Measurements from ENCODE around the gene CCDC87. TPM values are rescaled to one million over a fixed set of nuclear protein-coding genes. Genes with fewer than 3 reads are reported as not detected.

The CCDC87 gene
- total RNA-seq, 1 donor from 2014 or later, result 0.22 TPM

DNA sequence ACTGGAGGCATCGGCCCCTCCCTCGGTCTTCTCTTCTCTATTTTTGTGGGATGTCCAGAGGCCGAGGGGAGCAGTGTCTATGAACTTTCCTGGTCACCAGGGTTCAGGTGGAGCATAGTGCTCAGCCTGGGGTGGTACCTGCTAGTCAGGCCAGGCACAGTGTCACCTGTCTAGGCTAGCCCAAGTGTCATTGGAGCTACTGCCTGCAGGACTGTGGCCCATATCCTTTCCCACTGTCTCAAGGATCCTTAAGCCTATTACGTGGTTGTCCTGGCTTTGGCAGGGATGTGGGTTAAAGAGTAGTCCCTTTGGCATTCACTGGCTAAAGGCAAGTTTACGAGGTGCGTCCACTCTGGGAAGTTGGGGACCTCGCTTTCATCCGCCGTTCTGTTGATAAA lies 32.9 kb upstream of the CCDC87 start:
- no peak overlapping the region for H3K27ac Mint-ChIP-seq
- H3K27me3 Mint-ChIP-seq (ENCODE audit: insufficient read depth, low read depth), result peaks cover 4% of the 10 kb centered on the region
- Histone ChIP-seq H3K36me3 (peaks cover 15% of the 10 kb centered on the region), H3K79me2 (ENCODE audit: low read depth) (peaks cover 100% of the 10 kb centered on the region), H3K4me2 (no peak overlapping the region), H3K4me3 (no peak overlapping the region), H3K4me1 (peaks cover 10% of the 10 kb centered on the region), H3K9ac (no peak overlapping the region), H3K27ac (no peak overlapping the region), H4K20me1 (ENCODE audit: low read depth) (peaks cover 94% of the 10 kb centered on the region), H3F3A (ENCODE audit: low read depth) (peaks cover 26% of the 10 kb centered on the region), H3K27me3 (no peaks in the 10 kb centered on the region), H2AFZ (replicated peaks) (no peak overlapping the region), H3K9me3 (ENCODE audit: low read depth) (no peaks in the 10 kb centered on the region)
- TF ChIP-seq EZH2 (IDR thresholded peaks at IDR 0.05), result no peak
- TF ChIP-seq, protein P1, sequence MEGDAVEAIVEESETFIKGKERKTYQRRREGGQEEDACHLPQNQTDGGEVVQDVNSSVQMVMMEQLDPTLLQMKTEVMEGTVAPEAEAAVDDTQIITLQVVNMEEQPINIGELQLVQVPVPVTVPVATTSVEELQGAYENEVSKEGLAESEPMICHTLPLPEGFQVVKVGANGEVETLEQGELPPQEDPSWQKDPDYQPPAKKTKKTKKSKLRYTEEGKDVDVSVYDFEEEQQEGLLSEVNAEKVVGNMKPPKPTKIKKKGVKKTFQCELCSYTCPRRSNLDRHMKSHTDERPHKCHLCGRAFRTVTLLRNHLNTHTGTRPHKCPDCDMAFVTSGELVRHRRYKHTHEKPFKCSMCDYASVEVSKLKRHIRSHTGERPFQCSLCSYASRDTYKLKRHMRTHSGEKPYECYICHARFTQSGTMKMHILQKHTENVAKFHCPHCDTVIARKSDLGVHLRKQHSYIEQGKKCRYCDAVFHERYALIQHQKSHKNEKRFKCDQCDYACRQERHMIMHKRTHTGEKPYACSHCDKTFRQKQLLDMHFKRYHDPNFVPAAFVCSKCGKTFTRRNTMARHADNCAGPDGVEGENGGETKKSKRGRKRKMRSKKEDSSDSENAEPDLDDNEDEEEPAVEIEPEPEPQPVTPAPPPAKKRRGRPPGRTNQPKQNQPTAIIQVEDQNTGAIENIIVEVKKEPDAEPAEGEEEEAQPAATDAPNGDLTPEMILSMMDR (IDR thresholded peaks at IDR 0.05), result no peak
- no peak for TF ChIP-seq EZH2phosphoT487 (IDR thresholded peaks at IDR 0.05)
- no peaks in the 10 kb centered on the region for H3K9me3 Mint-ChIP-seq
- H3K4me3 Mint-ChIP-seq, result no peak overlapping the region
- no peak for DNase-seq (ENCODE audit: low spot score)
- peaks cover 46% of the 10 kb centered on the region for H3K36me3 Mint-ChIP-seq
- H3K4me1 Mint-ChIP-seq, result peaks cover 11% of the 10 kb centered on the region

DNA sequence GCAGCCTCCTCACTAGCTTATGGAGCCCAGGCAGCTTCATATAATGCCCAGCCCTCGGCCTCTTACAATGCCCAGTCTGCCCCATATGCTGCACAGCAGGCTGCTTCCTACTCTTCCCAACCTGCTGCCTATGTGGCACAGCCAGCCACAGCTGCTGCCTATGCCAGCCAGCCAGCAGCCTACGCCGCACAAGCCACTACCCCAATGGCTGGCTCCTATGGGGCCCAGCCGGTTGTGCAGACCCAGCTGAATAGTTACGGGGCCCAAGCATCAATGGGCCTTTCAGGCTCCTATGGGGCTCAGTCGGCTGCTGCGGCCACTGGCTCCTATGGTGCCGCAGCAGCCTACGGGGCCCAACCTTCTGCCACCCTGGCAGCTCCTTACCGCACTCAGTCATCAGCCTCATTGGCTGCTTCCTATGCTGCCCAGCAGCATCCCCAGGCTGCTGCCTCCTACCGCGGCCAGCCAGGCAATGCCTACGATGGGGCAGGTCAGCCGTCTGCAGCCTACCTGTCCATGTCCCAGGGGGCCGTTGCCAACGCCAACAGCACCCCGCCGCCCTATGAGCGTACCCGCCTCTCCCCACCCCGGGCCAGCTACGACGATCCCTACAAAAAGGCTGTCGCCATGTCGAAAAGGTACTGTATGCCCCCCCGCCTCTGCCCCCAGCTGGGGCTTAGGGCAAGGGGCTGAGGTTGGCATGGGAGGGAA lies 32.3 kb upstream of the CCDC87 start:
- H3K4me1 Mint-ChIP-seq, result peaks cover 11% of the 10 kb centered on the region
- peaks cover 43% of the 10 kb centered on the region for H3K36me3 Mint-ChIP-seq
- Histone ChIP-seq H3F3A (ENCODE audit: low read depth) (peaks cover 32% of the 10 kb centered on the region), H3K4me1 (peaks cover 16% of the 10 kb centered on the region), H3K4me3 (no peak overlapping the region), H2AFZ (replicated peaks) (no peak overlapping the region), H3K4me2 (no peak overlapping the region), H3K36me3 (peaks cover 13% of the 10 kb centered on the region), H3K27ac (no peak overlapping the region), H4K20me1 (ENCODE audit: low read depth) (peaks cover 95% of the 10 kb centered on the region), H3K9me3 (ENCODE audit: low read depth) (no peaks in the 10 kb centered on the region), H3K27me3 (no peaks in the 10 kb centered on the region), H3K9ac (no peak overlapping the region), H3K79me2 (ENCODE audit: low read depth) (peaks cover 100% of the 10 kb centered on the region)
- TF ChIP-seq EZH2phosphoT487 (IDR thresholded peaks at IDR 0.05) (no peak), EZH2 (IDR thresholded peaks at IDR 0.05) (no peak)
- TF ChIP-seq, protein P1 (IDR thresholded peaks at IDR 0.05), result no peak
- DNase-seq (ENCODE audit: low spot score), result no peak
- no peaks in the 10 kb centered on the region for H3K9me3 Mint-ChIP-seq
- H3K4me3 Mint-ChIP-seq, result no peak overlapping the region
- H3K27me3 Mint-ChIP-seq (ENCODE audit: insufficient read depth, low read depth), result peaks cover 4% of the 10 kb centered on the region
- no peak overlapping the region for H3K27ac Mint-ChIP-seq

DNA sequence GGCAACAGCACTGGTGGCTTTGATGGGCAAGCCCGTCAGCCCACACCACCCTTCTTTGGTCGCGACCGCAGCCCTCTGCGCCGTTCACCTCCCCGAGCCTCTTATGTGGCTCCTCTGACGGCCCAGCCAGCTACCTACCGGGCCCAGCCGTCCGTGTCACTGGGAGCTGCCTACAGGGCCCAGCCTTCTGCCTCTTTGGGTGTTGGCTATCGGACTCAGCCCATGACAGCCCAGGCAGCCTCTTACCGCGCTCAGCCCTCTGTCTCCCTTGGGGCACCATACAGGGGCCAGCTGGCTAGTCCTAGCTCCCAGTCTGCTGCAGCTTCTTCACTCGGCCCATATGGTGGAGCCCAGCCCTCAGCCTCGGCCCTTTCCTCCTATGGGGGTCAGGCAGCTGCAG lies 31.6 kb upstream of the CCDC87 start:
- Histone ChIP-seq H3K36me3 (peaks cover 10% of the 10 kb centered on the region), H3K27ac (no peak overlapping the region), H3K4me1 (peaks cover 21% of the 10 kb centered on the region), H3K9ac (no peak overlapping the region), H3K4me2 (no peak overlapping the region), H3K27me3 (no peaks in the 10 kb centered on the region), H2AFZ (replicated peaks) (no peak overlapping the region), H3K9me3 (ENCODE audit: low read depth) (no peaks in the 10 kb centered on the region), H3K4me3 (no peak overlapping the region), H4K20me1 (ENCODE audit: low read depth) (peaks cover 100% of the 10 kb centered on the region), H3F3A (ENCODE audit: low read depth) (peaks cover 32% of the 10 kb centered on the region), H3K79me2 (ENCODE audit: low read depth) (peaks cover 100% of the 10 kb centered on the region)
- Mint-ChIP-seq H3K4me1 (peaks cover 15% of the 10 kb centered on the region), H3K27me3 (ENCODE audit: insufficient read depth, low read depth) (peaks cover 4% of the 10 kb centered on the region), H3K27ac (no peak overlapping the region), H3K36me3 (peaks cover 41% of the 10 kb centered on the region), H3K4me3 (no peak overlapping the region), H3K9me3 (no peaks in the 10 kb centered on the region)
- TF ChIP-seq EZH2 (IDR thresholded peaks at IDR 0.05) (no peak), EZH2phosphoT487 (IDR thresholded peaks at IDR 0.05) (no peak)
- TF ChIP-seq, protein P1 (IDR thresholded peaks at IDR 0.05), result no peak
- DNase-seq (ENCODE audit: low spot score), result no peak
